ENCODE results near the gene DLG2.

The DLG2 gene

GRCh38 chr11:83680321-83680720 lies 1946.8 kb downstream of the DLG2 start:
- no peak overlapping the region for H3K4me3 ChIP-seq (ENCODE audit: low read depth in 1 of 2, low read length in 1 of 2)
- H3K9me3 ChIP-seq, result no peaks in the 10 kb centered on the region
- no peak overlapping the region for H3K27ac ChIP-seq
- H3K4me1 ChIP-seq (ENCODE audit: control insufficient read depth in 1 of 2, insufficient read depth in 1 of 2, low read depth in 1 of 2, low read length in 1 of 2), result no peaks in the 10 kb centered on the region
- no peaks in the 10 kb centered on the region for H3K27me3 ChIP-seq
- no peaks in the 10 kb centered on the region for H3K36me3 ChIP-seq
- TF ChIP-seq, protein P1, sequence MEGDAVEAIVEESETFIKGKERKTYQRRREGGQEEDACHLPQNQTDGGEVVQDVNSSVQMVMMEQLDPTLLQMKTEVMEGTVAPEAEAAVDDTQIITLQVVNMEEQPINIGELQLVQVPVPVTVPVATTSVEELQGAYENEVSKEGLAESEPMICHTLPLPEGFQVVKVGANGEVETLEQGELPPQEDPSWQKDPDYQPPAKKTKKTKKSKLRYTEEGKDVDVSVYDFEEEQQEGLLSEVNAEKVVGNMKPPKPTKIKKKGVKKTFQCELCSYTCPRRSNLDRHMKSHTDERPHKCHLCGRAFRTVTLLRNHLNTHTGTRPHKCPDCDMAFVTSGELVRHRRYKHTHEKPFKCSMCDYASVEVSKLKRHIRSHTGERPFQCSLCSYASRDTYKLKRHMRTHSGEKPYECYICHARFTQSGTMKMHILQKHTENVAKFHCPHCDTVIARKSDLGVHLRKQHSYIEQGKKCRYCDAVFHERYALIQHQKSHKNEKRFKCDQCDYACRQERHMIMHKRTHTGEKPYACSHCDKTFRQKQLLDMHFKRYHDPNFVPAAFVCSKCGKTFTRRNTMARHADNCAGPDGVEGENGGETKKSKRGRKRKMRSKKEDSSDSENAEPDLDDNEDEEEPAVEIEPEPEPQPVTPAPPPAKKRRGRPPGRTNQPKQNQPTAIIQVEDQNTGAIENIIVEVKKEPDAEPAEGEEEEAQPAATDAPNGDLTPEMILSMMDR (IDR thresholded peaks at IDR 0.05), result no peak

- H3K4me1 ChIP-seq (ENCODE audit: control insufficient read depth in 1 of 2, insufficient read depth in 1 of 2, low read depth in 1 of 2, low read length in 1 of 2), result no peaks in the 10 kb centered on the region
- TF ChIP-seq, protein P1 (IDR thresholded peaks at IDR 0.05), result no peak
- no peaks in the 10 kb centered on the region for H3K27me3 ChIP-seq
- H3K36me3 ChIP-seq, result no peaks in the 10 kb centered on the region
- no peak overlapping the region for H3K27ac ChIP-seq
- H3K9me3 ChIP-seq, result no peaks in the 10 kb centered on the region
- no peak overlapping the region for H3K4me3 ChIP-seq (ENCODE audit: low read depth in 1 of 2, low read length in 1 of 2)
Observed at GRCh38 chr11:83678831-83679584, 1948.1 kb downstream of the DLG2 start.

- Histone ChIP-seq H3K4me3 (ENCODE audit: low read depth in 1 of 2, low read length in 1 of 2) (no peak overlapping the region), H3K4me1 (ENCODE audit: control insufficient read depth in 1 of 2, insufficient read depth in 1 of 2, low read depth in 1 of 2, low read length in 1 of 2) (no peaks in the 10 kb centered on the region), H3K36me3 (no peaks in the 10 kb centered on the region), H3K9me3 (no peaks in the 10 kb centered on the region), H3K27me3 (no peaks in the 10 kb centered on the region), H3K27ac (no peak overlapping the region)
- TF ChIP-seq, protein P1 (IDR thresholded peaks at IDR 0.05), result no peak
Observed at GRCh38 chr11:83677730-83678129, 1949.4 kb downstream of the DLG2 start.

GRCh38 chr11:83676056-83676601 lies 1951.0 kb downstream of the DLG2 start:
- no peaks in the 10 kb centered on the region for H3K4me1 ChIP-seq (ENCODE audit: control insufficient read depth in 1 of 2, insufficient read depth in 1 of 2, low read depth in 1 of 2, low read length in 1 of 2)
- TF ChIP-seq, protein P1 (IDR thresholded peaks at IDR 0.05), result no peak
- no peaks in the 10 kb centered on the region for H3K27me3 ChIP-seq
- H3K4me3 ChIP-seq (ENCODE audit: low read depth in 1 of 2, low read length in 1 of 2), result no peak overlapping the region
- H3K27ac ChIP-seq, result no peak overlapping the region
- no peaks in the 10 kb centered on the region for H3K9me3 ChIP-seq
- no peaks in the 10 kb centered on the region for H3K36me3 ChIP-seq

DNA sequence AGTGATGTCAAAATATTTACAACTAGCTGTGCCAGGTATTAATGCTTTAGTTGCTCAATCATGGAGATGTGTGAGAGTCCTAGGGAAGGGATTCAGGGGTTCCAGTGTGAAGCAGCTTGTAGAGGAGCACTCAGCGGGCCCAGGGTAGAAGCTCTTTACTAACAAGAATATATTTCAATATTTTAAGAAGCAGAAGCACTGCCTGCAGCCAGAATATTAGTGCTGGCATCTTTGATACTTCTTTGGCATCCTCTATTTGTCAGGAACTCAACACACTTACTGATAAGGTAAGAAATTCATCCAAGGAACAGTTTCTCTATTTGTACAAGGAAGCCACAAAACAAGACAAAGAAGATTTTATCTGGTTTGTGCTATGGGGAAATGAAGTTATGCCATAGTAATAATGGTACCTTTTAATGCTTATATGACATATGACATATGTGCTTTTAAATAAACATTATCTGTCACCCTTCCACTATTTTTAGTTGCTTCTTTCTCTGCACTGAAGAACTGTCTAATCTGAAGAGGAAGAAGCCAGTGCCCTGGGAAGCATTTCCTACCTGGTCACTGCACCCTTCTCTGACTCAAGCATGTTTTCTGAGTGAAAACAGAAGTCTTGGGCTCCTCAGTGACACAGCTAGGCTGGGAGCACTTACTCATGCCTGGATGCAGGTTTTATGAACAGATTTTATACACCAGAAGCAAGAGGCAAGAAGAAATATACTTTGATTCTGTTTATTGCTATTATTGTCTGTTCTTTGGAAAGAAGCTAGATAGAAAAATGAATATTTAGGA lies 1952.8 kb downstream of the DLG2 start:
- H3K9me3 ChIP-seq, result no peaks in the 10 kb centered on the region
- no peaks in the 10 kb centered on the region for H3K36me3 ChIP-seq
- H3K4me3 ChIP-seq (ENCODE audit: low read depth in 1 of 2, low read length in 1 of 2), result no peak overlapping the region
- no peaks in the 10 kb centered on the region for H3K27me3 ChIP-seq
- no peaks in the 10 kb centered on the region for H3K4me1 ChIP-seq (ENCODE audit: control insufficient read depth in 1 of 2, insufficient read depth in 1 of 2, low read depth in 1 of 2, low read length in 1 of 2)
- no peak overlapping the region for H3K27ac ChIP-seq
- TF ChIP-seq, protein P1 (IDR thresholded peaks at IDR 0.05), result no peak

All from neutrophil (primary cell).